Liver (tissue), 3 donors: Measurements from ENCODE around the gene PCDH11X.
"Not testable (repeated sequence)": the region's sequence is repeated elsewhere in the genome, so short reads cannot be mapped to it uniquely, and the experiment has no call there.

Experiments used
- ATF3 ChIP-seq: IDR thresholded peaks from 2 replicates; pipeline ENCODE4 v1.6.1; 2016; ENCODE audit warnings: antibody characterized with exemption
- EGR1 ChIP-seq, 2 donors: IDR thresholded peaks; 2 replicates each; pipeline ENCODE4 v1.6.1; 2016 to 2018; ENCODE audit warnings: antibody characterized with exemption in 2 of 2, low read depth in 2 of 2
- FOXA1 ChIP-seq: IDR thresholded peaks from 2 replicates; pipeline ENCODE4 v1.6.1; 2016; ENCODE audit warnings: antibody characterized with exemption
- FOXA2 ChIP-seq: IDR thresholded peaks from 2 replicates; pipeline ENCODE4 v1.6.1; 2016; ENCODE audit warnings: antibody characterized with exemption
- GABPA ChIP-seq, 2 donors: IDR thresholded peaks in 1 of 2; conservative IDR thresholded peaks in 1 of 2; 2 replicates each; pipeline ENCODE4 v1.6.1; 2016; ENCODE audit warnings: antibody characterized with exemption in 2 of 2, mild to moderate bottlenecking in 1 of 2, moderate library complexity in 1 of 2
- JUND ChIP-seq, 2 donors: IDR thresholded peaks; 2 replicates each; pipeline ENCODE4 v1.6.1; 2016; ENCODE audit warnings: antibody characterized with exemption in 2 of 2
- MAX ChIP-seq: IDR thresholded peaks from 2 replicates; pipeline ENCODE4 v1.6.1; 2016; ENCODE audit warnings: antibody characterized with exemption
- RAD21 ChIP-seq, 2 donors: IDR thresholded peaks; 2 replicates each; pipeline ENCODE4 v1.6.1; 2016; ENCODE audit warnings: antibody characterized with exemption in 2 of 2, mild to moderate bottlenecking in 2 of 2
- SP1 ChIP-seq: IDR thresholded peaks from 2 replicates; pipeline ENCODE4 v1.6.1; 2018; ENCODE audit warnings: antibody characterized with exemption, mild to moderate bottlenecking
- TAF1 ChIP-seq: conservative IDR thresholded peaks from 2 replicates; pipeline ENCODE4 v1.6.1; 2016; ENCODE audit warnings: antibody characterized with exemption, mild to moderate bottlenecking
- YY1 ChIP-seq: IDR thresholded peaks from 2 replicates; pipeline ENCODE4 v1.6.1; 2016; ENCODE audit warnings: antibody characterized with exemption, mild to moderate bottlenecking
- ZBTB33 ChIP-seq: IDR thresholded peaks from 2 replicates; pipeline ENCODE4 v1.6.1; 2016; ENCODE audit warnings: antibody characterized with exemption
- TF ChIP-seq, protein P1 (sequence below): IDR thresholded peaks from 2 replicates; pipeline ENCODE4 v1.6.1; 2016; ENCODE audit warnings: antibody characterized with exemption, mild to moderate bottlenecking
- TF ChIP-seq, protein P2 (sequence below): fragments of 150-350 bp; IDR thresholded peaks from 2 replicates; pipeline ENCODE4 v1.5.1; 2017; ENCODE audit warnings: improper control_type of control experiment, low read depth, low read length; ENCODE audit not compliant: missing input control
- donor health status: healthy.
- donor health status: healthy.

- TF ChIP-seq, protein P1, sequence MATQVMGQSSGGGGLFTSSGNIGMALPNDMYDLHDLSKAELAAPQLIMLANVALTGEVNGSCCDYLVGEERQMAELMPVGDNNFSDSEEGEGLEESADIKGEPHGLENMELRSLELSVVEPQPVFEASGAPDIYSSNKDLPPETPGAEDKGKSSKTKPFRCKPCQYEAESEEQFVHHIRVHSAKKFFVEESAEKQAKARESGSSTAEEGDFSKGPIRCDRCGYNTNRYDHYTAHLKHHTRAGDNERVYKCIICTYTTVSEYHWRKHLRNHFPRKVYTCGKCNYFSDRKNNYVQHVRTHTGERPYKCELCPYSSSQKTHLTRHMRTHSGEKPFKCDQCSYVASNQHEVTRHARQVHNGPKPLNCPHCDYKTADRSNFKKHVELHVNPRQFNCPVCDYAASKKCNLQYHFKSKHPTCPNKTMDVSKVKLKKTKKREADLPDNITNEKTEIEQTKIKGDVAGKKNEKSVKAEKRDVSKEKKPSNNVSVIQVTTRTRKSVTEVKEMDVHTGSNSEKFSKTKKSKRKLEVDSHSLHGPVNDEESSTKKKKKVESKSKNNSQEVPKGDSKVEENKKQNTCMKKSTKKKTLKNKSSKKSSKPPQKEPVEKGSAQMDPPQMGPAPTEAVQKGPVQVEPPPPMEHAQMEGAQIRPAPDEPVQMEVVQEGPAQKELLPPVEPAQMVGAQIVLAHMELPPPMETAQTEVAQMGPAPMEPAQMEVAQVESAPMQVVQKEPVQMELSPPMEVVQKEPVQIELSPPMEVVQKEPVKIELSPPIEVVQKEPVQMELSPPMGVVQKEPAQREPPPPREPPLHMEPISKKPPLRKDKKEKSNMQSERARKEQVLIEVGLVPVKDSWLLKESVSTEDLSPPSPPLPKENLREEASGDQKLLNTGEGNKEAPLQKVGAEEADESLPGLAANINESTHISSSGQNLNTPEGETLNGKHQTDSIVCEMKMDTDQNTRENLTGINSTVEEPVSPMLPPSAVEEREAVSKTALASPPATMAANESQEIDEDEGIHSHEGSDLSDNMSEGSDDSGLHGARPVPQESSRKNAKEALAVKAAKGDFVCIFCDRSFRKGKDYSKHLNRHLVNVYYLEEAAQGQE: not testable (repeated sequence)
- not testable (repeated sequence) for TF ChIP-seq TAF1; ZBTB33; GABPA (IDR thresholded peaks at IDR 0.05 in 1 of 2, conservative IDR thresholded peaks at IDR 0.05 in 1 of 2); EGR1 (IDR thresholded peaks at IDR 0.05; ENCODE audit: low read depth in 2 of 2); RAD21 (IDR thresholded peaks at IDR 0.05); MAX; FOXA2; YY1; SP1; ATF3; JUND (IDR thresholded peaks at IDR 0.05); FOXA1
- TF ChIP-seq, protein P2, sequence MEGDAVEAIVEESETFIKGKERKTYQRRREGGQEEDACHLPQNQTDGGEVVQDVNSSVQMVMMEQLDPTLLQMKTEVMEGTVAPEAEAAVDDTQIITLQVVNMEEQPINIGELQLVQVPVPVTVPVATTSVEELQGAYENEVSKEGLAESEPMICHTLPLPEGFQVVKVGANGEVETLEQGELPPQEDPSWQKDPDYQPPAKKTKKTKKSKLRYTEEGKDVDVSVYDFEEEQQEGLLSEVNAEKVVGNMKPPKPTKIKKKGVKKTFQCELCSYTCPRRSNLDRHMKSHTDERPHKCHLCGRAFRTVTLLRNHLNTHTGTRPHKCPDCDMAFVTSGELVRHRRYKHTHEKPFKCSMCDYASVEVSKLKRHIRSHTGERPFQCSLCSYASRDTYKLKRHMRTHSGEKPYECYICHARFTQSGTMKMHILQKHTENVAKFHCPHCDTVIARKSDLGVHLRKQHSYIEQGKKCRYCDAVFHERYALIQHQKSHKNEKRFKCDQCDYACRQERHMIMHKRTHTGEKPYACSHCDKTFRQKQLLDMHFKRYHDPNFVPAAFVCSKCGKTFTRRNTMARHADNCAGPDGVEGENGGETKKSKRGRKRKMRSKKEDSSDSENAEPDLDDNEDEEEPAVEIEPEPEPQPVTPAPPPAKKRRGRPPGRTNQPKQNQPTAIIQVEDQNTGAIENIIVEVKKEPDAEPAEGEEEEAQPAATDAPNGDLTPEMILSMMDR: not testable (repeated sequence)
These were observed 31.7 kb upstream of the PCDH11X start for GRCh38 chrX:91747446-91747845.
